Muscle of arm (tissue), 12 donors: ENCODE measurements around the gene LDLRAD3. TPM values are rescaled to one million over a fixed set of nuclear protein-coding genes. Genes with fewer than 3 reads are reported as not detected.

Source experiments
- DNase-seq: peaks from one replicate; pipeline ENCODE4 v3.0.0-alpha.2; 2013
- polyA plus RNA-seq, 12 donors: library from polyadenylated mRNA; unstranded; fragments of 120-200 nt; gene quantifications; one replicate each; pipeline ENCODE4 v1.2.1, GENCODE V29; 2013; ENCODE audit not compliant: insufficient read length in 12 of 12

The LDLRAD3 gene
- polyA plus RNA-seq, 12 donors = 18.9 to 29.9 (median 25.4) TPM; not detected in 1

GRCh38 chr11:35953081-35953760, 9.4 kb downstream of the LDLRAD3 start:
- DNase-seq = no peak

- DNase-seq = no peak
Observed at GRCh38 chr11:35954205-35954604, 10.3 kb downstream of the LDLRAD3 start.

DNA sequence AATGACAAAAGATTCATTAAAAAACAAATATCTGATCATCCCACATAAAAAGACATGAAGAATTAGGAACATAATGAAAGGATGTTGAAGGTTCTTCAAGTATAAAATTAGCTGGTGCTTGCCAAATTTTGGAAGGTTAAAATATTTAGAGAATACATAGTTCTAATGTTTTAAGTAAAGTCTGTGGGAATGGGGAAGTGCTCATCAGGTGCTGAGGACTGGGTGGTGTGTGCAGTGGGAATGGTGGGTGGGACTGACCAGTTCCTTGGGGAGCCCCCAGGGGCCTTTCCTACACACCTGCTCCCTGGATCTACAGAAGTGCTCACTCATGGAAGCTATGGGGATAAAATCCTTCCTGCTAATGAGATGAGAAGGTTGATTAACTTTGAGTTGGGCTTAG, 11.8 kb downstream of the LDLRAD3 start:
- no peak for DNase-seq

GRCh38 chr11:35962369-35963138, 18.7 kb downstream of the LDLRAD3 start:
- DNase-seq = no peak

- no peak for DNase-seq
Observed at GRCh38 chr11:35963911-35964310, 20.0 kb downstream of the LDLRAD3 start.

DNA sequence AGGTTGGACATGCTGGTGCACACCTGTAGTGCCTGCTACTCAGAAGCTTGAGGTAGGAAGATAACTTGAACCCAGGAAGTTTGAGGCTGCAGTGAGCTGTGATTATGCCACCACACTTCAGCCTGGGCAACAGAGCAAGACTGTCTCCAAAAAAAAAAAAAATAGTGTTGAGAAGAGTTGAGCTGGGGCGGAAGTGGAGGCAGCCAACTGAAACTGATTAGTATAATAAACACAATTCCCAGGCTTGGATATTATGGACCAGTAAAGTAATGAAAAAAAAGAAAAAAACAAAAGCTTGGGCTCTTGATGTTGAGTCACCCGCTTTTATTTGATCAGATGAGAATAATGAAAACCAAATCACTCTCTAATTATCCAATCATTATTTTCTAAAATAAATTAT, 21.0 kb downstream of the LDLRAD3 start:
- DNase-seq = no peak

GRCh38 chr11:35967042-35967441, 23.2 kb downstream of the LDLRAD3 start:
- no peak for DNase-seq

DNA sequence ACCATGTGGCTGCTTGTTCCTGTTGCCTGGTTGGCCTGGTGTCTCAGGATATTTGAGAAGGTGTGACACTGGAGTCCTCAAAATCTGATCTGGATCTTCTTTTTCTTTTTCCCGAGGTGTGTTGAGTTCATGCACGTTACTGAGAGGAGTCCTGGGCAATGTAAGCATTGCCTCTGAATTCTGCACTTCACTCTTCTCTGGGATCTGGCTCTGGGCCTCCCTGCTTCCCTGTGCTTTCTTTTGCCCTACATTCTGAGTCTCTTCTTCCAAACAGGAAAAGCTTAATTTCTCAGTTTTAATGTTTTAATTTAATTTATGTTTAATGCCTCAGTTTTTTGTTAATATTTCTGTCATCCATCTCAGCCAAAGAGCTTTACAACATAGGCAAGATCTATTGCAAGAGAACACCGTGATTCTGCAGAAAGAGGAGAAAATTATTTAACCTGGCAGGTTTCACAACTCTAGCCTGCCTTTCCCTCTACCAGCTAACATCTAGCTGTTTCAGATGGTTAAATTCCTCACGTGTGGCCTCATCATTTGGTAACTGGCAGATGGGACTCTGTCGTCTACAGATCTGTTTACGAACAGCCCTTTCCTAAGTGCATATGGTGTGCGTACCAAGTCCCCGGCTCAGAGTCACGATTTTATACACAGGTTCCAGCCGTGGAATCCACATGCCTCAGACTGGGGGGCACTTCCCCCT, 24.7 kb downstream of the LDLRAD3 start:
- DNase-seq = no peak

DNA sequence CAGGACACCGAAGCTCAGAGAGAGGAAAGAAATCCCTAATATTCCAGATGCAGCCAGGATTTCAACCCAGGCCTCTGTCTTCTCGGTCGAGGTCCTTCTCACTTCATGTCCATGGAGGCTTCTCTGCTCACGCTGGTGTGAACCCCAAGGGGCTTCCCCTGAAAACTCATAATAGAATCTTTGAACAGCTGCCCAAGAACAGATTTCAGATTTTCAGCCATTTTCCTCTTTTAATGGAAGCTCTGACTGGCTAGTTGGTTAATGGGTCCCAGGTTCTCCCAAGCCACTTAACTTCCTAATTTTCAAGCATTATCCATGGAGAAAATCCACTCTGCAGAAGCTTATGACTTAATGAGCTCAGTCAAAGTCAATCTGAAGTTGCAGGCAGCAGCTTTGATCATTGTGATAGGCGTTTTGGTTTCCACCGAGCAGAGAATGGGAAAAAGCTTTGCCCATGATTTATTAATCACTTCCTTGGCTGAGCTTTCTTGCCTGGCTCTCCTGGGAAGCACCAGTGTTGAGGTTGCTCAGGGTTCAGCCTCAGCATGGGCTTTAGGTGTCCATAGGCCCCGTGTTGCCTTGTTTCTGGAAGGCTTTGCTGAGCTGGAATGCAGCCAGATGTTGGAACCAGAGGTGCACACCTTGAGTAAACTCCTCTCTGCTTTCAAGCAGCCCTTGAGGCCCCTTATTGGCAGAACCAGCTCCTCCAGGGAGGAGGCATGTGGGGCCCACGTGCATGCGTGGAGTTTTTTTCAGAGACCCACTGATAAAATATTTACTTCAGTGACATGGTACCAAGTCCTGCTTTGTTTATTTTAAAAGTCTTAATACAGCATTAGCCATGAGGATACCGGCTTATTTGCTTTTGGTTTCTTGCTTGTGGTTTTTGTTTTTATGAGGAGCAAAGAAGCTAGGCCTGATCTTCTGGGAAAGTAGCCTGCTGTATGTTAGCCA, 25.5 kb downstream of the LDLRAD3 start:
- DNase-seq = no peak

GRCh38 chr11:35970445-35970844, 26.6 kb downstream of the LDLRAD3 start:
- DNase-seq = no peak

DNA sequence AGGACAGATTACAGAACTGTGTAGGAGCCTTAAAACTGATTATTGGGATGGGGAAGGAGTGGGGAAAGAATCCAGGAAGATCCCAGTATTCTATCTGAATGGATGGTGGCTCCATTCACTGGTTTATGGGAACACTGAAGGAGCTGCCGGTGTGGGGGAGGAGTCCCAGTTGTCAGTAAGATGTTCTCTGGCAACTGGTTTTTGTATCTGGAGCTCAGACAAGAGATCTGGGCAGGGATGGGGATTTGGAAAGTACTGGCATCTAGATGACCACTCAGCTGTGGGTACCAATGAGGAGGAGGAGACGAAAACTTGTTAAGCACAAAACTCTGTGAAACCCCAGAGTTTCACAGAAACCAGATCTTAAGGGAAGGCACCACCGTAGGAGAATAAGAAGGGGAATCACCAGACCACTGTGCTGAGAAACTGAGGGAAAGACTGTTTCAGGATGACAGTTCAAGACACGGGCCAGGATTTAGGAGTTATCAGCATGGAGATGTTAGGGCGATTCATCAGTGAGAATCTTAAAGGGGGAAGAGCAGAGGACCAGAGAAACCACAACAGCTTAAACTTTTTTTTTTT, 28.1 kb downstream of the LDLRAD3 start:
- DNase-seq = no peak

DNA sequence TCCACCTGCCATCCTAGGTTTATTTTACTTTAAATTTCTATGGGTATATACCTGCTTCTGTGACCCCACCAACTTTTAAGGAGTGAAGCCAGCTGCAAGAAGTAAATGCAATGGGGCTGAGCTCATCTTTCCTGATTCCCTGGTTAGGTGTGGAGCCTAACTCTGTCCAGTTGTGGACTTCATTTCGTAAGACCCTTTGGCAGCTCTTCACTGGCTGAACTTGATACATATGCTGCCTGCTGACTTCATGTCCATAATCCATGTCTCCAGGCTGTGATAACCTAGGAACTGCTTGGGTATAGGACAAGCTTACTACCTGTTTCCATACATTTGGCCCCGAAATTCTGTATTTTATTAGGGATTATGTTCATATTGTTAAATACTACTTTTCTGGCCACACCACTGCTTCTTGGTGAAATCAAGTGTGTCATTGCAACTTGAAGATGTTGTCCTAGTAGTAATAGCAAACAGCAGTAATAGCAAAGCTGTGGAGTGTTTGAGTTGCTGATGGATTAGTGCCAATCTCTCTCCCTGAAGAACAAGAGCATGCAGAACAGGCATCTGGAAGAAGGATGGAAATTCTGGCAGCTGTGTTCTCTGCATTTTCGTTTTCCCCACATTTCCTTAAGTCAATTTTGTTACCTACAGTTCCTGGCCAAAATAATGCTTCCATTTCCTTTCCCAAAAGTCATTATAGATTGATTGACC, 31.2 kb downstream of the LDLRAD3 start:
- DNase-seq = peak; percentile 77

DNA sequence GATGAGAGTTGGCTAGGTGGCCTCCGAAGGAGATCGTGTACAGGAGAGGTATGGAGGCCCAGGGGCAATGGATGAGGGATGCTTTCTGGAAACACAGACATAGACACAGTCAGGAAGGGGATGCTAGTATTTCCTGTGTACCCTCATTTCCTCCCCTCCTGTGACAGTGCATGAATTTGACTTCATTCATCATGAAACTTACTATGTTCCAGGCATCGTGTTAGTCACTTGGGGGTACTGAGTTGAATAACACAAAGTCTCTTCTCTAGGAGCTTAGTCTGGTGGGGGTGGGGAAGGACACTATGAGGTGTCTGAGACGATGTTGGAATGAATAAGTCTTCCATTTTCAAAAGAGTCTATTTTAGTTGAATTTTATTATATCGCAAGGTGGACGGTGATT, 32.6 kb downstream of the LDLRAD3 start:
- no peak for DNase-seq

DNA sequence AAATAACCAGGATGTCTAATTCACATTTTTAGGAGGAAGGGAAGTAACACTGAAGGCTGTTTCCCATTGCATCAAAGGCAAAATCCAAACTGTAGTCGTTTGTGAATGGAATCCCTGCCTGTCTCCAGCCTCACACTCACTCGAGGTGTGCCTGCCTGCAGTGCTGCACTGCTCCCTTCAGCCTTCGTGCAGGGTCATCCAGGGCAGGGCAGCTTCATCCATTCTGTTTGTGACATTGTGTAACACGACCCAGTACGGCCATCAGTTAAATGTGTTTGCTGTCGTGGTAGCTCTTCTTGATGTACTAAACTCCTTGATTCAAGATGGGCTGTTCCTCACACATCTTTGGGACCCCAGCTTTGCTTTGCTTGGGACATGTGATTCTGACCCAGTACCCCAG, 34.3 kb downstream of the LDLRAD3 start:
- no peak for DNase-seq

- no peak for DNase-seq
Observed at GRCh38 chr11:35978891-35979290, 35.0 kb downstream of the LDLRAD3 start.

- DNase-seq = peak; percentile 48
Observed at GRCh38 chr11:35980686-35981390, 37.0 kb downstream of the LDLRAD3 start.

GRCh38 chr11:35981581-35981980, 37.7 kb downstream of the LDLRAD3 start:
- no peak for DNase-seq

GRCh38 chr11:35982061-35982460, 38.2 kb downstream of the LDLRAD3 start:
- no peak for DNase-seq

- DNase-seq = no peak
Observed at GRCh38 chr11:35983981-35984380, 40.1 kb downstream of the LDLRAD3 start.

DNA sequence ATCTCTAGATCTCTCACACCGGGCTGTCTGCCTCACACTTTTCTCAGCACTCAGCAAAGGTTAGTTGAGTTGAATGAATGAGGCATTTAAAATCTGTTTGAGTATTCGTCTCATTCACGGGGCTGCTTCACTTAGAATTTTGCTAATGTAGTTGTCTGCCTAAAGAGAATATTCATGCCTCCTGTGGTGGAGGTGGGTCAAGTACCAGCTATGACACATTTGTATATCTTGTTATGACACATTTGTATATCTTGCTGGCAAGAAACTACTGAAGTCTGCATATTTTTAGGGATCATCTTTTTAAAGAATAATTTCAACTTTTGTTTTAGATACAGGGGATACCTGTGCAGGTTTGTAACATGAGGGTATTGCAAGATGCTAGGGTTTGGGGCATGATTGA, 43.1 kb downstream of the LDLRAD3 start:
- no peak for DNase-seq
